GM23338 (cell line): ENCODE results near the gene LRCH4.

Experiments
- CREB1 ChIP-seq: fragments of 250-450 bp; sonication (Bioruptor Pico); IDR thresholded peaks from 2 replicates; pipeline ENCODE4 v1.5.0; 2020; ENCODE audit warnings: low read depth, mild to moderate bottlenecking, moderate library complexity
- EZH2 ChIP-seq: fragments of 200-600 bp; sonication (generic); IDR thresholded peaks from one replicate; pipeline ENCODE4 v1.8.0; 2017; ENCODE audit warnings: antibody characterized with exemption, mild to moderate bottlenecking, low read depth; ENCODE audit not compliant: unreplicated experiment
- EZH2phosphoT487 ChIP-seq: fragments of 200-600 bp; sonication (generic); IDR thresholded peaks from one replicate; pipeline ENCODE4 v1.8.1; 2018; ENCODE audit warnings: antibody characterized with exemption; ENCODE audit not compliant: unreplicated experiment
- JUNB ChIP-seq: IDR thresholded peaks from one replicate; pipeline ENCODE4 v1.6.1; 2016; ENCODE audit warnings: antibody characterized with exemption; ENCODE audit not compliant: unreplicated experiment
- NANOG ChIP-seq: IDR thresholded peaks from 2 replicates; pipeline ENCODE4 v1.6.1; 2016; ENCODE audit warnings: antibody characterized with exemption, borderline replicate concordance
- POLR2AphosphoS5 ChIP-seq: IDR thresholded peaks from 2 replicates; pipeline ENCODE4 v1.6.1; 2016; ENCODE audit warnings: antibody characterized with exemption, low read depth
- STAT1 ChIP-seq: IDR thresholded peaks from one replicate; pipeline ENCODE4 v1.6.1; 2016; ENCODE audit warnings: antibody characterized with exemption; ENCODE audit not compliant: unreplicated experiment
- ZNF114 ChIP-seq: fragments of 250-450 bp; sonication (Bioruptor Pico); IDR thresholded peaks from 2 replicates; pipeline ENCODE4 v1.5.0; 2020; ENCODE audit warnings: mild to moderate bottlenecking, moderate library complexity
- ZNF331 ChIP-seq: fragments of 250-450 bp; sonication (Bioruptor Pico); IDR thresholded peaks from 2 replicates; pipeline ENCODE4 v1.5.0; 2020; ENCODE audit warnings: low read depth, mild to moderate bottlenecking, moderate library complexity
- TF ChIP-seq, protein P1 (sequence below), 2 experiments: fragments of 200-600 bp in 1 of 2; sonication (generic) in 1 of 2; conservative IDR thresholded peaks; 2 replicates each; pipeline versions ENCODE4 v1.5.1 to v1.6.1; 2016 to 2017; ENCODE audit warnings: antibody characterized with exemption in 2 of 2, low read depth in 2 of 2, mild to moderate bottlenecking in 2 of 2, moderate library complexity in 1 of 2
- TF ChIP-seq, protein P2 (sequence below): IDR thresholded peaks from one replicate; pipeline ENCODE4 v1.6.1; 2018; ENCODE audit warnings: antibody characterized with exemption; ENCODE audit not compliant: unreplicated experiment
- TF ChIP-seq, protein P3 (sequence below): IDR thresholded peaks from 2 replicates; pipeline ENCODE4 v1.6.1; 2016; ENCODE audit warnings: antibody characterized with exemption
- TF ChIP-seq, protein P4 (sequence below): fragments of 250-450 bp; sonication (Bioruptor Pico); IDR thresholded peaks from 2 replicates; pipeline ENCODE4 v1.5.0; 2020; ENCODE audit warnings: mild to moderate bottlenecking, moderate library complexity

DNA sequence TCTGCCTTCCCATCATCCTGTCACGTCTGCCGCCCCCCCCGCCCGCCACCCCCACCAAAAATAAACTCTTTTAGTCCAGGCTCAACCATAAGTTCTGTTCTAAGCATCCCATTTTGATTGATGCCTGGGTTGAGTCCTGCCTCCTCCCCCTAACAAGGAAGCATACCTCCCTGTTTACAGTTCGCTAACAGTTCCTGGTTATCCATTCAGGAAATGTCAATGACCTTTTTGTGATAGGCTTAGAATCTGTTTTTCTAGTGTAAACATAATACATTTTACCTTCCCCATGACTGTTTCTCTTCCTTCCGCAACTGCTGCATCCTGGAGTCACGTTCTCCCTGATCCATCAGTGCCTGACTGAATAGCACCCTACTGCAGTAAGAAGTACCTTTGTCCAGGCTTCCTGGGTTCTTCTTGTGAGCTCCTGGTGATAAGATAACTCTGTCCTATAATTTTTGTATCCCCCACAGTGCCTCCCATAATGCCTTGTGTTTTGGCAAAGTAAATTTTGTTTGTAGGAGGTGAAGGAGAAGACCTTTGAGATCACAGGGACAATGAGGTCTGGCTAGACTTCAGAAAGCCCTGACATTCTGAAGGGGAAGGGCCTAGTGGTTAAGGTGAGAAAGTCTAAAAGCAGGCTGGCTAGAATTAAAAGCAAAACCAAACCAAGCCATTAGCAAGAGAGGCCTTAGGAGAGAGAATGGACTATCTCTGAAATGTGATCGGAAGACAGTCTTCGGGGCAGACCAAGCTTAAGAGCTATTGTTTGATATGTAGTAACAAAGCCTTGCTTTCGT is 39.6 kb downstream of the LRCH4 start:
- TF ChIP-seq EZH2 (no peak), POLR2AphosphoS5 (no peak), CREB1 (CRISPR knock-in tag) (no peak), JUNB (no peak), NANOG (no peak), EZH2phosphoT487 (no peak), STAT1 (no peak), ZNF114 (CRISPR knock-in tag) (no peak), ZNF331 (CRISPR knock-in tag) (no peak)
- TF ChIP-seq, protein P1, sequence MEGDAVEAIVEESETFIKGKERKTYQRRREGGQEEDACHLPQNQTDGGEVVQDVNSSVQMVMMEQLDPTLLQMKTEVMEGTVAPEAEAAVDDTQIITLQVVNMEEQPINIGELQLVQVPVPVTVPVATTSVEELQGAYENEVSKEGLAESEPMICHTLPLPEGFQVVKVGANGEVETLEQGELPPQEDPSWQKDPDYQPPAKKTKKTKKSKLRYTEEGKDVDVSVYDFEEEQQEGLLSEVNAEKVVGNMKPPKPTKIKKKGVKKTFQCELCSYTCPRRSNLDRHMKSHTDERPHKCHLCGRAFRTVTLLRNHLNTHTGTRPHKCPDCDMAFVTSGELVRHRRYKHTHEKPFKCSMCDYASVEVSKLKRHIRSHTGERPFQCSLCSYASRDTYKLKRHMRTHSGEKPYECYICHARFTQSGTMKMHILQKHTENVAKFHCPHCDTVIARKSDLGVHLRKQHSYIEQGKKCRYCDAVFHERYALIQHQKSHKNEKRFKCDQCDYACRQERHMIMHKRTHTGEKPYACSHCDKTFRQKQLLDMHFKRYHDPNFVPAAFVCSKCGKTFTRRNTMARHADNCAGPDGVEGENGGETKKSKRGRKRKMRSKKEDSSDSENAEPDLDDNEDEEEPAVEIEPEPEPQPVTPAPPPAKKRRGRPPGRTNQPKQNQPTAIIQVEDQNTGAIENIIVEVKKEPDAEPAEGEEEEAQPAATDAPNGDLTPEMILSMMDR (conservative IDR thresholded peaks at IDR 0.05; ENCODE audit: low read depth in 2 of 2) = no peak
- TF ChIP-seq, protein P2, sequence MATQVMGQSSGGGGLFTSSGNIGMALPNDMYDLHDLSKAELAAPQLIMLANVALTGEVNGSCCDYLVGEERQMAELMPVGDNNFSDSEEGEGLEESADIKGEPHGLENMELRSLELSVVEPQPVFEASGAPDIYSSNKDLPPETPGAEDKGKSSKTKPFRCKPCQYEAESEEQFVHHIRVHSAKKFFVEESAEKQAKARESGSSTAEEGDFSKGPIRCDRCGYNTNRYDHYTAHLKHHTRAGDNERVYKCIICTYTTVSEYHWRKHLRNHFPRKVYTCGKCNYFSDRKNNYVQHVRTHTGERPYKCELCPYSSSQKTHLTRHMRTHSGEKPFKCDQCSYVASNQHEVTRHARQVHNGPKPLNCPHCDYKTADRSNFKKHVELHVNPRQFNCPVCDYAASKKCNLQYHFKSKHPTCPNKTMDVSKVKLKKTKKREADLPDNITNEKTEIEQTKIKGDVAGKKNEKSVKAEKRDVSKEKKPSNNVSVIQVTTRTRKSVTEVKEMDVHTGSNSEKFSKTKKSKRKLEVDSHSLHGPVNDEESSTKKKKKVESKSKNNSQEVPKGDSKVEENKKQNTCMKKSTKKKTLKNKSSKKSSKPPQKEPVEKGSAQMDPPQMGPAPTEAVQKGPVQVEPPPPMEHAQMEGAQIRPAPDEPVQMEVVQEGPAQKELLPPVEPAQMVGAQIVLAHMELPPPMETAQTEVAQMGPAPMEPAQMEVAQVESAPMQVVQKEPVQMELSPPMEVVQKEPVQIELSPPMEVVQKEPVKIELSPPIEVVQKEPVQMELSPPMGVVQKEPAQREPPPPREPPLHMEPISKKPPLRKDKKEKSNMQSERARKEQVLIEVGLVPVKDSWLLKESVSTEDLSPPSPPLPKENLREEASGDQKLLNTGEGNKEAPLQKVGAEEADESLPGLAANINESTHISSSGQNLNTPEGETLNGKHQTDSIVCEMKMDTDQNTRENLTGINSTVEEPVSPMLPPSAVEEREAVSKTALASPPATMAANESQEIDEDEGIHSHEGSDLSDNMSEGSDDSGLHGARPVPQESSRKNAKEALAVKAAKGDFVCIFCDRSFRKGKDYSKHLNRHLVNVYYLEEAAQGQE = no peak
- TF ChIP-seq, protein P3, sequence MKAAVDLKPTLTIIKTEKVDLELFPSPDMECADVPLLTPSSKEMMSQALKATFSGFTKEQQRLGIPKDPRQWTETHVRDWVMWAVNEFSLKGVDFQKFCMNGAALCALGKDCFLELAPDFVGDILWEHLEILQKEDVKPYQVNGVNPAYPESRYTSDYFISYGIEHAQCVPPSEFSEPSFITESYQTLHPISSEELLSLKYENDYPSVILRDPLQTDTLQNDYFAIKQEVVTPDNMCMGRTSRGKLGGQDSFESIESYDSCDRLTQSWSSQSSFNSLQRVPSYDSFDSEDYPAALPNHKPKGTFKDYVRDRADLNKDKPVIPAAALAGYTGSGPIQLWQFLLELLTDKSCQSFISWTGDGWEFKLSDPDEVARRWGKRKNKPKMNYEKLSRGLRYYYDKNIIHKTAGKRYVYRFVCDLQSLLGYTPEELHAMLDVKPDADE = no peak
- TF ChIP-seq, protein P4, sequence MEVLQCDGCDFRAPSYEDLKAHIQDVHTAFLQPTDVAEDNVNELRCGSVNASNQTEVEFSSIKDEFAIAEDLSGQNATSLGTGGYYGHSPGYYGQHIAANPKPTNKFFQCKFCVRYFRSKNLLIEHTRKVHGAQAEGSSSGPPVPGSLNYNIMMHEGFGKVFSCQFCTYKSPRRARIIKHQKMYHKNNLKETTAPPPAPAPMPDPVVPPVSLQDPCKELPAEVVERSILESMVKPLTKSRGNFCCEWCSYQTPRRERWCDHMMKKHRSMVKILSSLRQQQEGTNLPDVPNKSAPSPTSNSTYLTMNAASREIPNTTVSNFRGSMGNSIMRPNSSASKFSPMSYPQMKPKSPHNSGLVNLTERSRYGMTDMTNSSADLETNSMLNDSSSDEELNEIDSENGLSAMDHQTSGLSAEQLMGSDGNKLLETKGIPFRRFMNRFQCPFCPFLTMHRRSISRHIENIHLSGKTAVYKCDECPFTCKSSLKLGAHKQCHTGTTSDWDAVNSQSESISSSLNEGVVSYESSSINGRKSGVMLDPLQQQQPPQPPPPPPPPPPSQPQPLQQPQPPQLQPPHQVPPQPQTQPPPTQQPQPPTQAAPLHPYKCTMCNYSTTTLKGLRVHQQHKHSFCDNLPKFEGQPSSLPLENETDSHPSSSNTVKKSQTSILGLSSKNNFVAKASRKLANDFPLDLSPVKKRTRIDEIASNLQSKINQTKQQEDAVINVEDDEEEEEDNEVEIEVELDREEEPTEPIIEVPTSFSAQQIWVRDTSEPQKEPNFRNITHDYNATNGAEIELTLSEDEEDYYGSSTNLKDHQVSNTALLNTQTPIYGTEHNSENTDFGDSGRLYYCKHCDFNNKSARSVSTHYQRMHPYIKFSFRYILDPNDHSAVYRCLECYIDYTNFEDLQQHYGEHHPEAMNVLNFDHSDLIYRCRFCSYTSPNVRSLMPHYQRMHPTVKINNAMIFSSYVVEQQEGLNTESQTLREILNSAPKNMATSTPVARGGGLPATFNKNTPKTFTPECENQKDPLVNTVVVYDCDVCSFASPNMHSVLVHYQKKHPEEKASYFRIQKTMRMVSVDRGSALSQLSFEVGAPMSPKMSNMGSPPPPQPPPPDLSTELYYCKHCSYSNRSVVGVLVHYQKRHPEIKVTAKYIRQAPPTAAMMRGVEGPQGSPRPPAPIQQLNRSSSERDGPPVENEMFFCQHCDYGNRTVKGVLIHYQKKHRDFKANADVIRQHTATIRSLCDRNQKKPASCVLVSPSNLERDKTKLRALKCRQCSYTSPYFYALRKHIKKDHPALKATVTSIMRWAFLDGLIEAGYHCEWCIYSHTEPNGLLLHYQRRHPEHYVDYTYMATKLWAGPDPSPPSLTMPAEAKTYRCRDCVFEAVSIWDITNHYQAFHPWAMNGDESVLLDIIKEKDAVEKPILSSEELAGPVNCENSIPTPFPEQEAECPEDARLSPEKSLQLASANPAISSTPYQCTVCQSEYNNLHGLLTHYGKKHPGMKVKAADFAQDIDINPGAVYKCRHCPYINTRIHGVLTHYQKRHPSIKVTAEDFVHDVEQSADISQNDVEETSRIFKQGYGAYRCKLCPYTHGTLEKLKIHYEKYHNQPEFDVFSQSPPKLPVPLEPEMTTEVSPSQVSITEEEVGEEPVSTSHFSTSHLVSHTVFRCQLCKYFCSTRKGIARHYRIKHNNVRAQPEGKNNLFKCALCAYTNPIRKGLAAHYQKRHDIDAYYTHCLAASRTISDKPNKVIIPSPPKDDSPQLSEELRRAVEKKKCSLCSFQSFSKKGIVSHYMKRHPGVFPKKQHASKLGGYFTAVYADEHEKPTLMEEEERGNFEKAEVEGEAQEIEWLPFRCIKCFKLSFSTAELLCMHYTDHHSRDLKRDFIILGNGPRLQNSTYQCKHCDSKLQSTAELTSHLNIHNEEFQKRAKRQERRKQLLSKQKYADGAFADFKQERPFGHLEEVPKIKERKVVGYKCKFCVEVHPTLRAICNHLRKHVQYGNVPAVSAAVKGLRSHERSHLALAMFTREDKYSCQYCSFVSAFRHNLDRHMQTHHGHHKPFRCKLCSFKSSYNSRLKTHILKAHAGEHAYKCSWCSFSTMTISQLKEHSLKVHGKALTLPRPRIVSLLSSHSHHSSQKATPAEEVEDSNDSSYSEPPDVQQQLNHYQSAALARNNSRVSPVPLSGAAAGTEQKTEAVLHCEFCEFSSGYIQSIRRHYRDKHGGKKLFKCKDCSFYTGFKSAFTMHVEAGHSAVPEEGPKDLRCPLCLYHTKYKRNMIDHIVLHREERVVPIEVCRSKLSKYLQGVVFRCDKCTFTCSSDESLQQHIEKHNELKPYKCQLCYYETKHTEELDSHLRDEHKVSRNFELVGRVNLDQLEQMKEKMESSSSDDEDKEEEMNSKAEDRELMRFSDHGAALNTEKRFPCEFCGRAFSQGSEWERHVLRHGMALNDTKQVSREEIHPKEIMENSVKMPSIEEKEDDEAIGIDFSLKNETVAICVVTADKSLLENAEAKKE (CRISPR knock-in tag) = no peak
